GM06990 (cell line): Measurements from ENCODE around the gene FMO4.
"Not testable (repeated sequence)": the region's sequence is repeated elsewhere in the genome, so short reads cannot be mapped to it uniquely, and the experiment has no call there.

ENCODE experiments used
- DNase-seq: peaks from one replicate; pipeline ENCODE4 v3.0.0-alpha.2; 2011; ENCODE audit not compliant: insufficient read length; ENCODE audit errors: extremely low read depth
- H3K27me3 ChIP-seq: replicated peaks from 2 replicates; pipeline ENCODE4 v1.6.0; 2011; ENCODE audit warnings: low read length; ENCODE audit not compliant: control insufficient read depth, insufficient read depth
- H3K36me3 ChIP-seq: 2 replicates; pipeline ENCODE4 v1.5.1; 2011; ENCODE audit warnings: low read length; ENCODE audit not compliant: control insufficient read depth, insufficient read depth
- H3K4me3 ChIP-seq: replicated peaks from 2 replicates; pipeline ENCODE4 v1.5.1; 2011; ENCODE audit warnings: low read depth, mild to moderate bottlenecking, control low read depth, low read length
- TF ChIP-seq, protein P1 (sequence below): IDR thresholded peaks from 2 replicates; pipeline ENCODE4 v1.5.1; 2011; ENCODE audit warnings: low read length, control low read depth, mild to moderate bottlenecking, inconsistent platforms; ENCODE audit not compliant: insufficient read depth, poor library complexity, severe bottlenecking

Gene FMO4

GRCh38 chr1:171381866-171382210 lies 67.9 kb downstream of the FMO4 start:
- TF ChIP-seq, protein P1, sequence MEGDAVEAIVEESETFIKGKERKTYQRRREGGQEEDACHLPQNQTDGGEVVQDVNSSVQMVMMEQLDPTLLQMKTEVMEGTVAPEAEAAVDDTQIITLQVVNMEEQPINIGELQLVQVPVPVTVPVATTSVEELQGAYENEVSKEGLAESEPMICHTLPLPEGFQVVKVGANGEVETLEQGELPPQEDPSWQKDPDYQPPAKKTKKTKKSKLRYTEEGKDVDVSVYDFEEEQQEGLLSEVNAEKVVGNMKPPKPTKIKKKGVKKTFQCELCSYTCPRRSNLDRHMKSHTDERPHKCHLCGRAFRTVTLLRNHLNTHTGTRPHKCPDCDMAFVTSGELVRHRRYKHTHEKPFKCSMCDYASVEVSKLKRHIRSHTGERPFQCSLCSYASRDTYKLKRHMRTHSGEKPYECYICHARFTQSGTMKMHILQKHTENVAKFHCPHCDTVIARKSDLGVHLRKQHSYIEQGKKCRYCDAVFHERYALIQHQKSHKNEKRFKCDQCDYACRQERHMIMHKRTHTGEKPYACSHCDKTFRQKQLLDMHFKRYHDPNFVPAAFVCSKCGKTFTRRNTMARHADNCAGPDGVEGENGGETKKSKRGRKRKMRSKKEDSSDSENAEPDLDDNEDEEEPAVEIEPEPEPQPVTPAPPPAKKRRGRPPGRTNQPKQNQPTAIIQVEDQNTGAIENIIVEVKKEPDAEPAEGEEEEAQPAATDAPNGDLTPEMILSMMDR: no peak
- no peak overlapping the region for H3K4me3 ChIP-seq
- no peaks in the 10 kb centered on the region for H3K27me3 ChIP-seq
- no peaks in the 10 kb centered on the region for H3K36me3 ChIP-seq
- no peak for DNase-seq

- H3K4me3 ChIP-seq: no peak overlapping the region
- no peaks in the 10 kb centered on the region for H3K36me3 ChIP-seq
- TF ChIP-seq, protein P1: no peak
- H3K27me3 ChIP-seq: no peaks in the 10 kb centered on the region
- DNase-seq: no peak
Measured at GRCh38 chr1:171384496-171384895, 70.5 kb downstream of the FMO4 start.

DNA sequence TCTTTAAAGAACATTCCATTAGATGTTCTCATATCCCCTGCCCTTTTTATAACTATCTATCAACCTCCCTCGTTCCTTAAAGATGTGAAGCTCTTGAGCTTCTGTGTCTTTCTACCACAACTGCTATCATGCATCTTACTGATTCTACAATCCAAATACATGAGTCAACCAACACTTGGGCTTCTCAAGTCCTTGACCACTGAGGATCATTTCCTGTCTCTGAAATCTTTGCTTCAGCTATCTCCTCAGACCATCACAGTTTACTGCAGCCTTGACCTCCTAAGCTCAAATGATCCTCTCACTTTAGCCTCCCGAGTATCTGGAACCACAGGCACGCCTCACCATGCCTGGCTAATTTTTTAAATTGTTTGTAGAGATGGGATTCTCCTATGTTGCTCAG lies 75.2 kb downstream of the FMO4 start:
- Histone ChIP-seq H3K27me3 (no peaks in the 10 kb centered on the region), H3K4me3 (no peak overlapping the region), H3K36me3 (no peaks in the 10 kb centered on the region)
- TF ChIP-seq, protein P1: no peak
- DNase-seq: no peak

DNA sequence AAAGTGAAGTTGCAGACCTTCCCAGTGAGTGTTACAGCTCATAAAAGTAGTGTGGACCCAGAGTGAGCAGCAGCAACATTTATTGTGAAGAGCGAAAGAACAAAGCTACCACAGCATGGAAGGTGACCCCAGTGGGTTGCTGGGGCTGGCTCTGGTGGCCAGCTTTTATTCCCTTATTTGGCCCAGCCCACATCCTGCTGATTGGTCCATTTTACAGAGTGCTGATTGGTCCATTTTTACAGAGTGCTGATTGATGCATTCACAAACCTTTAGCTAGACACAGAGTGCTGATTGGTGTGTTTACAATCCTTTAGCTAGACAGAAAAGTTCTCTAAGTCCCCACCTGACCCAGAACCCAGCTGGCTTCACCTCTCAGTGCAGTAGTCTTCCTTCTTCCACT lies 76.8 kb downstream of the FMO4 start:
- not testable (repeated sequence) for H3K36me3 ChIP-seq, DNase-seq, H3K4me3 ChIP-seq, H3K27me3 ChIP-seq
